Ascending aorta (tissue), 2 donors: ENCODE data around the gene SNTB2. TPM values are rescaled to one million over a fixed set of nuclear protein-coding genes. Genes with fewer than 3 reads are reported as not detected.

Experiments
- DNase-seq, 2 donors: peaks; one replicate each; pipeline ENCODE4 v3.0.0-alpha.2; 2019; ENCODE audit warnings: low spot score in 2 of 2
- H3K27ac ChIP-seq, 2 donors: fragments of 200-600 bp; sonication (generic); one replicate each; pipeline ENCODE4 v1.5.1; 2016 to 2017; ENCODE audit warnings: mild to moderate bottlenecking in 1 of 2
- H3K27me3 ChIP-seq: fragments of 200-600 bp; sonication (generic); one replicate; pipeline ENCODE4 v1.5.1; 2017
- H3K36me3 ChIP-seq, 2 donors: fragments of 200-600 bp; sonication (generic); one replicate each; pipeline ENCODE4 v1.5.1; 2016
- H3K4me1 ChIP-seq, 2 donors: fragments of 200-600 bp; sonication (generic); one replicate each; pipeline ENCODE4 v1.5.1; 2016 to 2017; ENCODE audit warnings: mild to moderate bottlenecking in 1 of 2
- H3K4me3 ChIP-seq, 2 donors: fragments of 200-600 bp; sonication (generic); one replicate each; pipeline ENCODE4 v1.5.1; 2016 to 2017; ENCODE audit warnings: mild to moderate bottlenecking in 1 of 2
- H3K9me3 ChIP-seq, 2 donors: fragments of 200-600 bp; sonication (generic); one replicate each; pipeline ENCODE4 v1.5.1; 2016
- intact Hi-C: fragments of 100-400 bp; cut with DNase I; formaldehyde crosslinking; loops from one replicate; pipeline ENCODE4 v1.15.1; 2023
- total RNA-seq: library from RNA; depleted of rRNA; stranded (reverse); fragments of >200 nt; gene quantifications from one replicate; pipeline ENCODE4 v1.1.0, GENCODE V29; 2016
- TF ChIP-seq, protein P1 (sequence below), 3 experiments: fragments of 200-600 bp in 2 of 3; fragments of 450-650 bp in 1 of 3; sonication (generic) in 2 of 3; IDR thresholded peaks; one replicate each; pipeline ENCODE4 v1.5.1; 2016 to 2019; ENCODE audit warnings: antibody characterized with exemption in 3 of 3, mild to moderate bottlenecking in 1 of 3, moderate library complexity in 1 of 3

Gene SNTB2
- total RNA-seq, 1 donor from 2014 or later: 19.7 TPM

- Histone ChIP-seq H3K27me3 (no peaks in the 10 kb centered on the region), H3K9me3 (no peaks in the 10 kb centered on the region), H3K36me3 (peaks cover 48 to 52% of the 10 kb centered on the region in 2 donors), H3K4me1 (peaks cover 6 to 18% of the 10 kb centered on the region in 2 donors), H3K27ac (no peak overlapping the region), H3K4me3 (no peak overlapping the region)
- TF ChIP-seq, protein P1, sequence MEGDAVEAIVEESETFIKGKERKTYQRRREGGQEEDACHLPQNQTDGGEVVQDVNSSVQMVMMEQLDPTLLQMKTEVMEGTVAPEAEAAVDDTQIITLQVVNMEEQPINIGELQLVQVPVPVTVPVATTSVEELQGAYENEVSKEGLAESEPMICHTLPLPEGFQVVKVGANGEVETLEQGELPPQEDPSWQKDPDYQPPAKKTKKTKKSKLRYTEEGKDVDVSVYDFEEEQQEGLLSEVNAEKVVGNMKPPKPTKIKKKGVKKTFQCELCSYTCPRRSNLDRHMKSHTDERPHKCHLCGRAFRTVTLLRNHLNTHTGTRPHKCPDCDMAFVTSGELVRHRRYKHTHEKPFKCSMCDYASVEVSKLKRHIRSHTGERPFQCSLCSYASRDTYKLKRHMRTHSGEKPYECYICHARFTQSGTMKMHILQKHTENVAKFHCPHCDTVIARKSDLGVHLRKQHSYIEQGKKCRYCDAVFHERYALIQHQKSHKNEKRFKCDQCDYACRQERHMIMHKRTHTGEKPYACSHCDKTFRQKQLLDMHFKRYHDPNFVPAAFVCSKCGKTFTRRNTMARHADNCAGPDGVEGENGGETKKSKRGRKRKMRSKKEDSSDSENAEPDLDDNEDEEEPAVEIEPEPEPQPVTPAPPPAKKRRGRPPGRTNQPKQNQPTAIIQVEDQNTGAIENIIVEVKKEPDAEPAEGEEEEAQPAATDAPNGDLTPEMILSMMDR (IDR thresholded peaks at IDR 0.05): no peak
- DNase-seq: peak in 1 of 2 donors; percentile 55
- intact Hi-C loops: loop anchor here (5.0 to 10.0 kb wide), 2 partner anchors 37 to 780 kb away; partner anchors contain the start of gene ZFP90
Observed at GRCh38 chr16:69314534-69314933, 127.6 kb downstream of the SNTB2 start.

- Histone ChIP-seq H3K9me3 (no peaks in the 10 kb centered on the region), H3K4me3 (no peak overlapping the region), H3K36me3 (peaks cover 60 to 64% of the 10 kb centered on the region in 2 donors), H3K4me1 (peaks cover 6 to 14% of the 10 kb centered on the region in 2 donors), H3K27ac (no peak overlapping the region), H3K27me3 (no peaks in the 10 kb centered on the region)
- intact Hi-C loops: loop anchor here (10.0 kb wide), 1 partner anchor 781 kb away; the partner anchor contains the start of gene ZFP90
- TF ChIP-seq, protein P1 (IDR thresholded peaks at IDR 0.05): no peak
- no peak for DNase-seq
Observed at GRCh38 chr16:69315486-69316311, 128.7 kb downstream of the SNTB2 start.

DNA sequence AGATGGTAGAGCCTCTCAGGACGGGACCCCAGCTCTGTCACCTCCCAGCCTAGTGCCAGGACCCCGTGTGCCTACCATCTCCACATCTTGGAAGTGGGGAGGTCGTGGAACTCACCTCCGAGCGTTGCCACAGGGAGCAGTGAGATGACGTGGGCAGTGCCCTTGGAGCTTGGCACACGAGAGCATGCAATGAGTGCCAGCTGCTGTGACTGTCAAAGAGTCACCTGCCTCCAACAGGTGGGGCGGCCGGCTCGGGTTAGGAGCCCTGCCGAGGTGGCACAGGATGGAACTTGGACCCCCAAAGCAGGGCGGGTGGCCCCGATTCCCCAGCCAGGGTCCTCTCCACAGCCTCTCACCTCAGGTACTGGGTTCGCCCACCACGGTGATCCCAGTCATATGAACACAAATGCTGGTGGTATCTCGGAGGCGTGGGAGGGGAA is 129.7 kb downstream of the SNTB2 start:
- no peak for DNase-seq
- Histone ChIP-seq H3K27ac (no peak overlapping the region), H3K9me3 (no peaks in the 10 kb centered on the region), H3K4me3 (no peak overlapping the region), H3K36me3 (peaks cover 69 to 73% of the 10 kb centered on the region in 2 donors), H3K27me3 (no peaks in the 10 kb centered on the region), H3K4me1 (peaks cover 6 to 14% of the 10 kb centered on the region in 2 donors)
- intact Hi-C loops: loop anchor here (10.0 kb wide), 1 partner anchor 782 kb away; the partner anchor contains the start of gene ZFP90
- TF ChIP-seq, protein P1 (IDR thresholded peaks at IDR 0.05): no peak

DNA sequence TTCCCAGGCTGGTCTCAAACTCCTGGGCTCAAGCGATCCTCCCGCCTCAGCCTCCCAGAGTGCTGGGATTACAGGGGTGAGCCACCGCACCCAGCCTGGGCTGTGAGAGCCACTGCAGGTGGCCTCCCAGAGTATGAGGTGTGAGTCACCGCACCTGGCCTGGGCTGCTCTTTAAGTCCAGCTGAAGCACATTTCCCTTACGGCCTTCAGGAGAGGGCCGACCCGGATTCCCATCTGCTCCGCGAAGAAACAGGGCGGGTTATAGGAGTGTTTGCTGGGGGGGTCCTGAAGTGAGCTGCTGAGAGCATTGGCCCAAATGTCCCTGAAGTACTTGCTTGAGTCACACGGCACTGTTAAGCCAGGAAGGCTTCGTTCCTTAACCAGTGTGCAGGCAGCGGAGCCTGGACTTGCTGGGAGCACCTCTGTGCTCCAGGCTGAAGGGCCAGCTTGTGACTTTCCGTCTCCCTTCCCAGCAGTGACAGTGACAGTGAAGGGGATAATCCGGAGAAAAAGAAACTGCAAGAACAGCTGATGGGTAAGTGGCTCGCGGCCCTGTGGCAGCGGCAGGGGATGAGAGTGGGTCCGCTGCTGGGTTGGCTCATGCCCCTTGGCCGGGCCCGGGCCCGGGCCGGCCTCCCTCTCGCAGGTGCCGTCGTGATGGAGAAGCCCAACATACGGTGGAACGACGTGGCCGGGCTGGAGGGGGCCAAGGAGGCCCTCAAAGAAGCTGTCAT is 131.4 kb downstream of the SNTB2 start:
- H3K27ac ChIP-seq: no peak overlapping the region
- intact Hi-C loops: loop anchor here (10.0 kb wide), 1 partner anchor 784 kb away; the partner anchor contains the start of gene ZFP90
- DNase-seq: peak in 1 of 2 donors; percentile 52

GRCh38 chr16:69318911-69319289 is 131.9 kb downstream of the SNTB2 start:
- Histone ChIP-seq H3K4me1 (no peaks in the 10 kb centered on the region), H3K9me3 (no peaks in the 10 kb centered on the region), H3K27ac (no peak overlapping the region), H3K36me3 (peaks cover 89 to 96% of the 10 kb centered on the region in 2 donors), H3K4me3 (no peak overlapping the region), H3K27me3 (no peaks in the 10 kb centered on the region)
- TF ChIP-seq, protein P1 (IDR thresholded peaks at IDR 0.05): no peak
- intact Hi-C loops: loop anchor here (10.0 kb wide), 1 partner anchor 784 kb away; the partner anchor contains the start of gene ZFP90
- DNase-seq: peak in 1 of 2 donors; percentile 54

More for the DNA sequence above, 131.4 kb downstream of the SNTB2 start:
- H3K36me3 ChIP-seq: peaks cover 84 to 90% of the 10 kb centered on the region in 2 donors
- H3K9me3 ChIP-seq: no peaks in the 10 kb centered on the region
- TF ChIP-seq, protein P1 (IDR thresholded peaks at IDR 0.05): no peak
- H3K4me1 ChIP-seq: no peaks in the 10 kb centered on the region
- no peaks in the 10 kb centered on the region for H3K27me3 ChIP-seq
- no peak overlapping the region for H3K4me3 ChIP-seq
